ENCODE measurements around the gene CACNA2D4. TPM values are rescaled to one million over a fixed set of nuclear protein-coding genes. Genes with fewer than 3 reads are reported as not detected.
A peak's percentile ranks its signal among the peaks of the same experiment; 100 is the strongest.

CACNA2D4 gene
- total and polyA plus RNA-seq, 2 donors from 2014 or later, result 2.5 to 7.3 TPM

GRCh38 chr12:1925684-1926006 is 7.2 kb upstream of the CACNA2D4 start:
- intact Hi-C loops (cut with DNase I), result no loop called here
- Histone ChIP-seq H3K9ac (ENCODE audit: low read length in 3 of 3) (no peak overlapping the region), H3K27ac (ENCODE audit: low read depth in 2 of 2, low read length in 2 of 2) (no peak overlapping the region), H3K36me3 (ENCODE audit: control insufficient read depth in 2 of 3, insufficient read depth in 3 of 3, low read length in 3 of 3) (no peaks in the 10 kb centered on the region), H3K4me1 (ENCODE audit: control insufficient read depth in 2 of 3, insufficient read depth in 2 of 3, low read depth in 1 of 3, low read length in 3 of 3) (no peaks in the 10 kb centered on the region), H3K4me3 (ENCODE audit: low read length in 3 of 3) (no peak overlapping the region), H3K9me3 (ENCODE audit: control insufficient read depth in 2 of 3, insufficient read depth in 1 of 3, low read length in 3 of 3) (no peaks in the 10 kb centered on the region), H3K27me3 (ENCODE audit: control insufficient read depth, insufficient read depth, low read length) (no peaks in the 10 kb centered on the region)
- FAIRE-seq (no peak), DNase-seq (peak in 1 of 5 donors; percentile 3)
- no peak for TF ChIP-seq CTCF (IDR thresholded peaks at IDR 0.05; ENCODE audit: borderline replicate concordance, extremely low read depth, insufficient read depth)

- no peaks in the 10 kb centered on the region for H3K27me3 ChIP-seq (ENCODE audit: control insufficient read depth, insufficient read depth, low read length)
- H3K9ac ChIP-seq (ENCODE audit: low read length in 3 of 3), result no peak overlapping the region
- no peak overlapping the region for H3K4me3 ChIP-seq (ENCODE audit: low read length in 3 of 3)
- DNase-seq, result peak in 2 of 5 donors; percentile 6 to 24
- no peaks in the 10 kb centered on the region for H3K9me3 ChIP-seq (ENCODE audit: control insufficient read depth in 2 of 3, insufficient read depth in 1 of 3, low read length in 3 of 3)
- H3K4me1 ChIP-seq (ENCODE audit: control insufficient read depth in 2 of 3, insufficient read depth in 2 of 3, low read depth in 1 of 3, low read length in 3 of 3), result no peaks in the 10 kb centered on the region
- H3K27ac ChIP-seq (ENCODE audit: low read depth in 2 of 2, low read length in 2 of 2), result no peak overlapping the region
- intact Hi-C loops (cut with DNase I), result no loop called here
- no peak for FAIRE-seq
- TF ChIP-seq CTCF (IDR thresholded peaks at IDR 0.05; ENCODE audit: borderline replicate concordance, extremely low read depth, insufficient read depth), result no peak
- no peaks in the 10 kb centered on the region for H3K36me3 ChIP-seq (ENCODE audit: control insufficient read depth in 2 of 3, insufficient read depth in 3 of 3, low read length in 3 of 3)
These were observed 6.7 kb upstream of the CACNA2D4 start for GRCh38 chr12:1924996-1925683.

- Histone ChIP-seq H3K9ac (ENCODE audit: low read length in 3 of 3) (no peak overlapping the region), H3K27me3 (ENCODE audit: control insufficient read depth, insufficient read depth, low read length) (no peaks in the 10 kb centered on the region), H3K9me3 (ENCODE audit: control insufficient read depth in 2 of 3, insufficient read depth in 1 of 3, low read length in 3 of 3) (no peaks in the 10 kb centered on the region), H3K27ac (ENCODE audit: low read depth in 2 of 2, low read length in 2 of 2) (no peak overlapping the region), H3K4me1 (ENCODE audit: control insufficient read depth in 2 of 3, insufficient read depth in 2 of 3, low read depth in 1 of 3, low read length in 3 of 3) (no peaks in the 10 kb centered on the region), H3K36me3 (ENCODE audit: control insufficient read depth in 2 of 3, insufficient read depth in 3 of 3, low read length in 3 of 3) (no peaks in the 10 kb centered on the region), H3K4me3 (ENCODE audit: low read length in 3 of 3) (no peak overlapping the region)
- DNase-seq (peak in 1 of 5 donors; percentile 16), FAIRE-seq (no peak)
- intact Hi-C loops (cut with DNase I), result no loop called here
- no peak for TF ChIP-seq CTCF (IDR thresholded peaks at IDR 0.05; ENCODE audit: borderline replicate concordance, extremely low read depth, insufficient read depth)
These were observed 4.5 kb upstream of the CACNA2D4 start for GRCh38 chr12:1922985-1923384.
